K562 (cell line): ENCODE measurements around the gene UGT1A5. TPM values are rescaled to one million over a fixed set of nuclear protein-coding genes. Genes with fewer than 3 reads are reported as not detected.

Experiments used
- ATAC-seq: fragments of 200-7000 bp; cut with Tn5 transposase; 3 replicates; pipeline ENCODE4 v1.9.1; 2020; ENCODE audit warnings: moderate library complexity
- BruUV-seq: library from RNA; stranded (reverse); fragments of 400-500 nt; replicated peaks from 2 replicates; lab custom pipeline; 2021; lab: Mats Ljungman, UMichigan
- CTCF ChIA-PET: fragments of 300-600 bp; formaldehyde crosslinking; extraction: SDS; loops from one replicate; lab custom pipeline; 2021; ENCODE audit warnings: low intra/inter-chr PET ratio; lab: Yijun Ruan, JAX
- POLR2A ChIA-PET: fragments of 300-600, 350-650 bp; sonication (Branson Sonifier 250); formaldehyde crosslinking; extraction: SDS; loops from one replicate; lab custom pipeline; 2021; ENCODE audit warnings: antibody characterized with exemption, inconsistent platforms; lab: Yijun Ruan, JAX
- DNase-seq, 4 experiments: peaks; one replicate each; pipeline versions ENCODE4 v3.0.0 to v3.0.0-alpha.2; 2011 to 2018; ENCODE audit warnings: low spot score in 3 of 4, mixed read lengths in 3 of 4; ENCODE audit errors: extremely low read depth in 1 of 4
- FAIRE-seq: peaks from 2 replicates; lab custom pipeline; 2011; peaks lifted over from hg19 to GRCh38; lab: Jason Lieb, UNC
- H2AFZ ChIP-seq: 2 replicates; pipeline ENCODE4 v1.6.0; 2011; ENCODE audit warnings: low read depth, low read length, control low read depth, inconsistent platforms
- H3K27ac ChIP-seq: fragments of 200-600 bp; 3 replicates; pipeline ENCODE4 v1.8.0; 2011; ENCODE audit warnings: low read depth, mild to moderate bottlenecking, control low read depth, inconsistent platforms, low read length, moderate library complexity, mixed read lengths; ENCODE audit errors: extremely low read depth
- H3K27me3 ChIP-seq, 2 experiments: fragments of 300-600 bp in 1 of 2; 2 replicates in 1 of 2; 3 replicates in 1 of 2; pipeline versions ENCODE4 v1.6.0 to v1.8.0; 2011; ENCODE audit warnings: inconsistent platforms in 2 of 2, low read length in 2 of 2, mild to moderate bottlenecking in 1 of 2, mixed read lengths in 1 of 2, moderate library complexity in 1 of 2; ENCODE audit not compliant: control insufficient read depth in 2 of 2, insufficient read depth in 2 of 2
- H3K36me3 ChIP-seq: fragments of 300-600 bp; 3 replicates; pipeline ENCODE4 v1.8.0; 2011; ENCODE audit warnings: mild to moderate bottlenecking, low read length, inconsistent platforms; ENCODE audit not compliant: control insufficient read depth, insufficient read depth
- H3K4me1 ChIP-seq, 2 experiments: fragments of 200-600 bp in 1 of 2; replicated peaks in 1 of 2; 2 replicates in 1 of 2; 3 replicates in 1 of 2; pipeline versions ENCODE4 v1.5.1 to v1.8.0; 2011; ENCODE audit warnings: inconsistent platforms in 2 of 2, low read length in 2 of 2, mild to moderate bottlenecking in 1 of 2, mixed read lengths in 1 of 2, moderate library complexity in 1 of 2; ENCODE audit not compliant: control insufficient read depth in 2 of 2, insufficient read depth in 2 of 2
- H3K4me2 ChIP-seq: 2 replicates; pipeline ENCODE4 v1.6.1; 2011; ENCODE audit warnings: low read length, control low read depth, inconsistent platforms, mixed read lengths; ENCODE audit not compliant: insufficient read depth
- H3K4me3 ChIP-seq: fragments of 200-600 bp; sonication (generic), shearing (Covaris generic); 2 replicates; pipeline ENCODE4 v1.5.1; 2016; ENCODE audit warnings: control low read depth, inconsistent platforms
- H3K79me2 ChIP-seq: fragments of 200-600 bp; 3 replicates; pipeline ENCODE4 v1.8.0; 2011; ENCODE audit warnings: low read length, inconsistent platforms; ENCODE audit not compliant: control insufficient read depth, insufficient read depth
- H3K9ac ChIP-seq, 2 experiments: 2 replicates each; pipeline versions ENCODE4 v1.6.0 to v1.6.1; 2011; ENCODE audit warnings: low read depth in 2 of 2, low read length in 2 of 2, control low read depth in 1 of 2, inconsistent platforms in 1 of 2, mild to moderate bottlenecking in 1 of 2, mixed read lengths in 1 of 2; ENCODE audit not compliant: insufficient read depth in 1 of 2
- H3K9me1 ChIP-seq: one replicate; pipeline ENCODE4 v1.6.0; 2011; ENCODE audit warnings: inconsistent platforms, mild to moderate bottlenecking, low read length, moderate library complexity; ENCODE audit not compliant: control insufficient read depth, insufficient read depth
- H3K9me3 ChIP-seq: replicated peaks from 2 replicates; pipeline ENCODE4 v1.5.1; 2011; ENCODE audit warnings: low read depth, low read length, inconsistent platforms; ENCODE audit not compliant: control insufficient read depth, insufficient read depth
- H4K20me1 ChIP-seq: replicated peaks from 2 replicates; pipeline ENCODE4 v1.6.1; 2011; ENCODE audit warnings: low read length, inconsistent platforms, mixed read lengths; ENCODE audit not compliant: control insufficient read depth, insufficient read depth
- RNF2 ChIP-seq: sonication (generic); IDR thresholded peaks from 2 replicates; pipeline ENCODE4 v1.6.1; 2016
- ZNF184 ChIP-seq: sonication (generic); formaldehyde crosslinking; IDR thresholded peaks from 2 replicates; pipeline ENCODE4 v1.5.0; 2020; ENCODE audit warnings: missing genetic modification reagents
- ZSCAN32 ChIP-seq: fragments of 450-650 bp; formaldehyde crosslinking; IDR thresholded peaks from 2 replicates; pipeline ENCODE4 v1.4.0; 2020; ENCODE audit warnings: mild to moderate bottlenecking, moderate library complexity
- WGBS: fragments of 100-300 bp; shearing (Covaris generic); methylation state at CpG from one replicate; pipeline ENCODE4 v1.1.6; 2016; ENCODE audit warnings: low coverage, mixed read lengths; ENCODE audit not compliant: insufficient coverage; ENCODE audit errors: missing lambda C conversion rate; 5-methylcytosine and 5-hydroxymethylcytosine counted together
- in situ Hi-C: fragments of 300-500 bp; cut with MboI; formaldehyde crosslinking; loops from 4 replicates; pipeline ENCODE4 v1.15.0; 2018; ENCODE audit warnings: inconsistent platforms, mixed read lengths
- intact Hi-C: fragments of 100-400 bp; cut with micrococcal nuclease; formaldehyde crosslinking; loops from 2 replicates; pipeline ENCODE4 v1.14.2; 2022
- polyA plus RNA-seq, 8 experiments: library from polyadenylated mRNA; depleted of rRNA in 4 of 8; stranded (reverse) in 5 of 8; unstranded in 3 of 8; fragments of >200 nt; fragmentation: Nextera tagmentation in 2 of 8; fragmentation: Illumina TruSeq in 1 of 8; extraction: Ambion mirVana in 2 of 8; extraction: Trizol in 1 of 8; gene quantifications; 2 replicates each; pipeline versions ENCODE4 v1.2.1 to v1.2.3, GENCODE V29; 2011 to 2014; ENCODE audit warnings: inconsistent platforms in 1 of 8, missing spikeins in 1 of 8
- total RNA-seq, 7 experiments: library from RNA; depleted of rRNA in 6 of 7; stranded (reverse); fragments of >200 nt in 6 of 7; fragmentation: Illumina TruSeq in 2 of 7; extraction: Trizol in 2 of 7; gene quantifications; 2 replicates each; pipeline versions ENCODE4 v1.2.1 to v1.2.3, GENCODE V29; 2011 to 2021; ENCODE audit warnings: low replicate concordance in 1 of 7
- TF ChIP-seq, protein P1 (sequence below), 3 experiments: fragments of 200-800 bp in 1 of 3; sonication (Bioruptor generic) in 1 of 3; sonication (generic) in 1 of 3; formaldehyde crosslinking in 1 of 3; IDR thresholded peaks; 2 replicates each; pipeline versions ENCODE4 v1.6.1 to v1.8.0; 2016 to 2022; ENCODE audit warnings: mild to moderate bottlenecking in 2 of 3, missing compliant biosample characterization in 2 of 3, missing genetic modification characterization in 2 of 3, missing genetic modification reagents in 1 of 3
- TF ChIP-seq, protein P2 (sequence below), 2 experiments: fragments of 450-650 bp in 1 of 2; sonication (generic) in 1 of 2; formaldehyde crosslinking; conservative IDR thresholded peaks; 2 replicates each; pipeline versions ENCODE4 v1.4.0 to v1.8.1; 2020 to 2022; ENCODE audit warnings: mild to moderate bottlenecking in 1 of 2, missing genetic modification reagents in 1 of 2

The UGT1A5 gene
- total and polyA plus RNA-seq, 9 of the 15 experiments (the other 6 are each of a cell fraction or from before 2014, with no cell fraction given) = not detected

DNA sequence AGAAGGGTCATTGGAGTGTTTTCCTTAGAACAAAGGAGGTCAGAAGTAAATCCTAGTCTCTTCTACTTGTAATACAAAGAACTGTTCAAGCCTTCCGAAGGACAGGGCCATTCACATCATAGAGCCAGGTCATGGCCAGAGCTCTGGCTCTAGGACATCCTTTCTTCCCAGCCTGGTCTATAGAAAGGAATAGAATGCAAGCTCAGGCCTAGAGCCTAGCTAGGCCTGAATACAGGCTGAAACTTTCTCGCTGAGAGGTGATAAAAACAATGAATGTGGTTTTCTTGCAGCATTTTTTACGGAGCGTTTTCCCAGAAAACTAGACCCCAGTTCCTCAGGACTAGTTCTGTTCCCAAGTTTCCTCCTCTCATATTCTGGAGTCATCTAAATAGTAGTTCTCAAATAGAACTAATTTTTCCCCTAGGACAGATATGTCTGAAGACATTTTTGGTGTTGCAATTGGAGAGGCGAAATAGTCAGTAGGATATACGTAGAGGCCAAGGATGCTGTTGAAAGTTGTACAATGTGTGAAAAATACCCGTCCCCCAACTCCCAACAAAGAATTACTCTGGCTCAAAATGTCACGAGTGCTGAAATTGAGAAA is 13.2 kb upstream of the UGT1A5 start:
- no peaks in the 10 kb centered on the region for H3K9me3 ChIP-seq
- H3K4me2 ChIP-seq = no peak overlapping the region; the same call in 1 of the 2 replicates
- in situ Hi-C loops (no loop called here), intact Hi-C loops (no loop called here)
- no peaks in the 10 kb centered on the region for H3K79me2 ChIP-seq
- ATAC-seq (no peak), FAIRE-seq (no peak), DNase-seq (no peak)
- H3K27ac ChIP-seq = peak overlapping the region; percentile 59; the same call in 2 of the 3 replicates
- H3K4me1 ChIP-seq = peaks cover 0 to 10% of the 10 kb centered on the region in 2 experiments; a peak in 3 of 5 replicates
- H4K20me1 ChIP-seq = no peaks in the 10 kb centered on the region
- TF ChIP-seq, protein P1, sequence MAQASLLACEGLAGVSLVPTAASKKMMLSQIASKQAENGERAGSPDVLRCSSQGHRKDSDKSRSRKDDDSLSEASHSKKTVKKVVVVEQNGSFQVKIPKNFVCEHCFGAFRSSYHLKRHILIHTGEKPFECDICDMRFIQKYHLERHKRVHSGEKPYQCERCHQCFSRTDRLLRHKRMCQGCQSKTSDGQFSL (CRISPR knock-in tag; IDR thresholded peaks at IDR 0.05) = no peak
- TF ChIP-seq, protein P1 (tag; IDR thresholded peaks at IDR 0.05) = no peak
- TF ChIP-seq, protein P2, sequence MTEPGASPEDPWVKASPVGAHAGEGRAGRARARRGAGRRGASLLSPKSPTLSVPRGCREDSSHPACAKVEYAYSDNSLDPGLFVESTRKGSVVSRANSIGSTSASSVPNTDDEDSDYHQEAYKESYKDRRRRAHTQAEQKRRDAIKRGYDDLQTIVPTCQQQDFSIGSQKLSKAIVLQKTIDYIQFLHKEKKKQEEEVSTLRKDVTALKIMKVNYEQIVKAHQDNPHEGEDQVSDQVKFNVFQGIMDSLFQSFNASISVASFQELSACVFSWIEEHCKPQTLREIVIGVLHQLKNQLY (CRISPR knock-in tag; conservative IDR thresholded peaks at IDR 0.05) = no peak
- TF ChIP-seq RNF2 (no peak), ZNF184 (no peak), ZSCAN32 (CRISPR knock-in tag) (no peak)
- no peak overlapping the region for H2AFZ ChIP-seq
- BruUV-seq = no TSS peak
- no peaks in the 10 kb centered on the region for H3K27me3 ChIP-seq
- no peaks in the 10 kb centered on the region for H3K36me3 ChIP-seq
- H3K9me1 ChIP-seq = no peaks in the 10 kb centered on the region
- WGBS = 60% methylated on average over 7 of the region's 8 CpGs
- no peak overlapping the region for H3K9ac ChIP-seq
- ChIA-PET CTCF (no interaction called here), POLR2A (no interaction called here)
- no peak overlapping the region for H3K4me3 ChIP-seq
